HS-27A (cell line): ENCODE data around the gene DGCR8.
"Not testable (repeated sequence)": the region's sequence is repeated elsewhere in the genome, so short reads cannot be mapped to it uniquely, and the experiment has no call there.

Experiments used
- DNase-seq: peaks from one replicate; pipeline ENCODE4 v3.0.0-alpha.2; 2012; ENCODE audit warnings: low read depth, missing footprints

The DGCR8 gene

DNA sequence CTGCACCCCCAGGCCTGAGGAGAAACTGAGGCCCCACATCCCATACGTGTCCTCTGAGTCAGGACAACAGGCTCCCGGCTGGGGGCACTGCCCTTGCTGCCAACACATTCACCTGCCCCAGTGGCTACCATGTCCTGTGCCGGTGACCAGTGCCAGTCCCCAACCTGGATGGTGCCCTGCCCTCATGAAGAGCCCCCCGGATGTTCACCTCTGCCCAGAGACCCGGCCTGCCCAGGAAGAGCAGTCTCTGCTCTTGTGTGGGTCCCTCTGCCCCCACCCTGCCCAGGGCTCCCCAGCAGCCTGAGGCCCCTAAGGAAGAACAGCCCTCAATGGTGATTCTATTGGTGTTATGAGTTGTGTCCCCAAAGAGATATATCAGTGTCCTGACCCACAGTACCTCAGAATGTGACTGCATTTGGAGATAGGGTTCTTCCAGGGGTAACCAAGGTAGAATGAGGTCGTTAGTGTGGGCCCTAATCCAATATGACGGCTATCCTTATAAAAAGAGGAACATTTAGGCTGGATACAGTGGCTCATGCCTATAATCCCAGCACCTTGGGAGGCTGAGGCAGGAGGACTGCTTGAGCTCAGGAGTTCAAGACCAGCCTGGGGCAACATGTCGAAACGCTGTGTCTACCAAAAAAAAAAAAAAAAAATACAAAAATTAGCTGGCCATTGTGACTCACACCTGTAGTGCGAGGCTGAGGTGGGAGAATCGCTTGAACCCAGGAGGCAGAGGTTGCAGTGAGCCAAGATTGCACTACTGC is 13.2 kb upstream of the DGCR8 start:
- no peak for DNase-seq

DNA sequence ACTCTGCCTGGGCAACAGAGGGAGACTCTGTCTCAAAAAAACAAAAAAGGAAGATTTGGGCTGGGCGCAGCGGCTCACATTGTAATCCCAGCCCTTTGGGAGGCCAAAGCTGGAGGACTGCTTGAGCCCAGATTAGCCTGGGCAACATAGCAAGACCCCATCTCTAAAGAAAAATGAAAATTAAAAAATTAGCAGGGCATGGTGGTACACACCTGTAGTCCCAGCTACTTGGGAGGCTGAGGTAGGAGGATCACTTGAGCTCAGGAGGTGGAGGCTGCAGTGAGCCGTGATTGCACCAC is 12.7 kb upstream of the DGCR8 start:
- DNase-seq = not testable (repeated sequence)

DNA sequence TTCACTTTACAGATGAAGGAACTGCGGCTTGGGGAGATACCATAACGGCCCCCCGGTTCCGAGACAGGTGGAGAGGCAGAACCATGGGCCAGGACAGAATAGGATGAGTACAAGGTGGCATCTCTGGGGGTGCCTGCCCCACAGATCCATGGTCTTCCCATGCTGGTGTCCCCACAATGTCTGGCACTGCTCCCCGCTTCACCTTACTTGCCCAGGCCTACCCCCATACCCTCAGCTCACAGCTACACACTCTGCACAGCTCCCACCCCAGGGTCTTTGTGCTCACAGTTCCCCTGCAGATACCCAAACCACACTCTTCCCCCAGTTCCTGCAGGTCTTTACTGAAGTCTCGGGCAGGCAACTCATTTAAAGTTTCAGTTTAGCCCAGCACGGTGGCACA is 11.4 kb upstream of the DGCR8 start:
- no peak for DNase-seq

DNA sequence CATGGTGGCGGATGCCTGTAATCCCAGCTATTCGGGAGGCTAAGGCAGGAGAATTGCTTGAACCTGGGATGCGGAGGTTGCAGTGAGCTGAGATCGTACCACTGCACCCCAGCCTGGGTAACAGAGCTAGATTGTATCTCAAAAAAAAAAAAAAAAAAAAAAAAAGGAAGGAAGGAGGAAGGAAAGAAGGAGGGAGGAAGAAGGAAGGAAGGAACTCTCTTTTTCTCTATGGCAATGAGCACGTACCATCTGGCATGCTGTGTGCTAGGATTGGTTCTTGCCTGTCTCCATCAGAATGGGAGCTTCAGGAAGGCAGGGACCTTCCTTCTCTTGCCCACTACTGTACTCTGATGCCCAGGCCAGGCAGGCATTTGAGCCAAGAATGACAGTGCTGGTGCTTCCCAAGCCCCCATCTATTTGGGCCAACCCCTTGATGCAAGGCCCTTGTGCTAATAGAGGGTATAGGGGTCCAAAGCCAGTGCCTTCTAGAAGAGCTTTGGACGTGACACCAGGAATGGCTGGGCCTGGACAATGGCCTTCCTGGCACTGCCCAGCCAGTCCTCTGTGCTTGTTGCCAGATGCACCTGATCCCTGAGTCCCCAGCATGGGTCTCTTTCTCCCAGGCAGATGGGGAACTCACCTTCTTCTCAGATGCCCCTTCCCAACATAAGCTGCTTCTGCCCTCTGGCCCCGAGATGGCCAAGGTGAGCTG is 10.6 kb upstream of the DGCR8 start:
- DNase-seq = no peak

DNA sequence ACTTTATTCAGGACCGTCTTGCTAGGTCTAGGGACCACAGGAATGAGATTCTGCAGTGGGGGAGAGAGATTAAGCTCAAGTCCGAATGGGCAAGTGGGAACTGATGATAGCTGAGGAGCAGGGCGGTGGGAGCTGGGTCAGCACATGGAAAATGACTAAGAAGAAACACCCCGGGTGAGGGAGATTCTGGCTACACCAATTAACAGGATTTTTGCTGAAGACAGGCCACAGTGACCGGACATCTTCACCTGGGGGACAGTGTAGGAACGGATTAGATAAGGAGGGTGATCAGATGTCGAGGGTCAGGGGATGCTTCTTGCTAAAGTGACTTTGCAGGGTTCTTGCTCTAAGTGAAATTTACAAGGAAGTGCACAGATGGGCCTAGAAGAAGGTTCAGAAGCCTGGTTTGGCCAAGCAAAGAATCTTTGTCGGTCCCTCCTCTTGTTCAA is 8.5 kb upstream of the DGCR8 start:
- no peak for DNase-seq

DNA sequence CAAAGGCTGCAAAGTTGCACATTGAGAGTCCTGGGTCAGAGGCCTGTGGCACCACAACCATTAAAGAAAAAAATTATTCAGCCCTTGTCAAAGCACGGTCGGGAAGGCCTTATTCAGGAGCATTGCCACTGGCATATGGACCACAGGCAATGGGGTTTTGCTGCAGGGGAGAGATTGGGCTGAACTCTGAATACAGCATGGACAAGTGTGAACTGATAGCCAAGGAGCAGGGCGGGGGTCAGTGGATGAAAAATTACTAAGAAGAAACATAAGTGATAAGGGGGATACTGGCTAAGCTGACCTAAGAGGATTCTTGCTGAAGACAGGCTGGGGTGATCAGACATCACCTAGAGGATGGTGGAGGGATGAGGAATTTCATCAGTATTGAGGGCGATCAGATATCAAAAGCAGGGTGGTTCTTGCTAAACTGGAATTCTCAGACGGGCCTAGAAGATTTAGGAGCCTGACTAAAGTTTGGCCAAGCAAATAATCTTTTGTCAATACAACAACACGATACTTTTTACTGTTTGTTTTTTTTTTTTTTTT is 3.3 kb upstream of the DGCR8 start:
- no peak for DNase-seq

DNA sequence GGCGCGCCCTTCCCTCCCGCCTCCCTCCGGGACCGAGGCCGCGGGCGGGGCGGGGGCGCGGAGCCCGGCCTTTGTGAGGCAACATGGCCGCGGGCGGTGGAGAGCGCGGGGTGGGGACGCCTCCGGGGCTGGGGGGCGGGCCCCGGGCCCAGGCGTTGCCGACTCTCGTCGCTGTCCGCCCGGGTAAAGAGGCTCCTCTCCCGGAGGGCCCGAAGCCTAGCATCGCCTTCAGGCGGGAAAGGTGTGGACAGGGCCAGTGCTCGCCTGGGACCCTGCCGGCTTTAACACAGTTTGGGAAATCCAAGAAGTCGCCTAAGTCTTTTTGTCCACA is 369 bp downstream of the DGCR8 start:
- no peak for DNase-seq

DNA sequence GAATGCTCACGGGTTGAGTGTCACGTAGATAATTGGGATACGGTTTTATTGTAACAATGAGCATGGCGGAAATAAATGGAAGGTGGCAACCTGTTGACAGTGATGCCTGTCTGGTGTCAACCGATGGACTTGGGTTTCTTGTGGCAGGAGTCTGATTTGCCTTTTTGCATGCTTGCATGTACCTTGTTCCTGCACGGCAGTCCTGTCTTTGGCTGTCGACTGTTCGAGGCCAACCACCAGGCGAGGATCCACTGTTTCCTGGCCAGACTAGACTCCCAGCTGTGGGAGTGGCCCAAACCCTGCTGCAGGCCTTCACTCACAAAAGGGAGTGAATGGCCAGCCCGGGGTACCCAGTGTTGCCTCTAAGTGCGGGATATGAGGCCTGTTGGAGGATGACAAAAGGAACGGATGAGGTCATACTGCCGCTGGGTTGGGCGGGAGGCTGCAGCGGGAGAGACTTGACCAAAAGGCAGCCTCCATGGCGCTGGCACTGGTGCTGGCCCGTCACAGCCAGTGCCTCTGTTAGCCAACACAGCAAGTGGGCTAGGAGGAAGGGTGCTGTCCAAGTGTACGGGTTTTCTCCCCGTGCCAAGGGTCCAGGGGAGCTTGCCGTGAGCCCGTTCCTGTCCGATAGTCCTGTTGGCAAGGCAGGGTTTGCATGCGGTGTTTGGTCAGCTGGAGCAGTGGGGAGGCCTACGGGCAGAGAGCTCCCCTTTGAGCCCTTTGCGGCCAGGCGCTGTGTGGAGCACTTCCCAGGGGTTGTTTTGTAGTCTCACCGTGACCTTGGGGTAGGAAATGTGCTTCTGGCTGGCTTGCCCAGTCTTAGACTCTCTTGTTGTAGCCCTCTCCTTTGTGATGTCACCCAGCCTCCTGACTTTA is 974 bp downstream of the DGCR8 start:
- peak; percentile 33 for DNase-seq

DNA sequence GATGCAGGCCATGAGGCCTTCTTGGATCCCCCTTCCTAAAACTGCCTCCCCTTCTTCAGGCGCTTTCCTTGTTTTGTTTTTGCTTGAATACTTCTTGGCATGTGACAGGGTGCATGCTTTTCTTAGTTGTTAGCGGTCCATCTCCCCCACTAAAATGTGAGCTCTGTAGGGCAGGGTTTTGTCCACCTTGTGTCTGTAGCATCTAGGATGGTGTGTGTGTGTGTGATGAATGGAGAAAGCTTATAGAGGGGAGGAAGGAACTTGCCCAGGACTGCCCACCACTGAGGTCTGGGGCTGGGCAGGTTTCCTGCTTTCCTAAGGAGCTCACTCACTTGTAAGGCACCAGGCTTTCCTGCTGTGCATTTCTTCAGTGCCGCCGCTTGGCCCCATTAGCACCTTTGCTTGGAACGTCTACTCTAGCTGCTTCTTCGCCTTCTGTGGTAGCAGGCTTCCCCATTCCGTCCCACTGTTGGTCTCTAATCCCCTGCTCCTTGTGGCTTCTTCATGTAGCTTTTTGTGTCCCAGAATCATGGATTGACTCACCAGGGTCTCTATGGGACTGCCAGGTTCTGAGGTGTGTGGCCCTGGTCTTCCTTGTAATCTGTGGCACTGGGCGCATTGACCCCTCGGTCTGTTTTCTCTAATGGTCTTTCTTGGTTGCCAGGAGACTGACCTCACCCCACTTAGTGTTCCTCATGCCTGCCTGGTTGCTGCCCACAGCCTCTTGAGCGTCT is 3.3 kb downstream of the DGCR8 start:
- no peak for DNase-seq

DNA sequence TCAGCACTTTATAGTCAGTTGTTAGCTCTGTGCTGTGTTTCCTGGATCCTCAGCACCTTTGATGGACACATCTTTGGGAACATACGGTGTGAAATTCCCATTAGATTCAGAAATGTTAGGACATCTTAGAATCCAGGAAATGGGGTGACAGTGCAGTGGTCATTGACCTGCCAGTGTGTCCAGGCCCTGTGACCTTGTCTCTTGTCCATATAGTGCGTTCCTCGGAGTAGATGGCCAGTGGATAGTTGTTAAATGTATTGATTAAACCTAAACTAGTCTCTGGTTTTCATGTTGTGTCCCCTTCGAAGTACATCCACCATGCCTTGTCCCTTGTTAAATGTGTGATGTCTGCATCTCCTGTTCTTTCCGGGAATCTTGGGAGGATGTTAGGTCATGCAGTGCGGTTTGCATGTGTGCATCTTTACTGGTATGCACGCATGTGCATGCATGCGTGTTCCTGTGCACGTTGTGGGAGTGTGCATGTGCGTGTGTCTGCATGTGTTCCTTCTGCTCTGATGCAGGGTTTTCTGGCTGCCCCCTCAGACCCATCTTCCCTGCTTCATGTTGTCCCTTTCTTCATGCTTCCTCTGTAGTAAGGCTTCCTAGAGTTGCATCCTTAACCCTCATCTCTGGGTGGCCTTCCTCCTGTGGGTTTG is 4.0 kb downstream of the DGCR8 start:
- no peak for DNase-seq

DNA sequence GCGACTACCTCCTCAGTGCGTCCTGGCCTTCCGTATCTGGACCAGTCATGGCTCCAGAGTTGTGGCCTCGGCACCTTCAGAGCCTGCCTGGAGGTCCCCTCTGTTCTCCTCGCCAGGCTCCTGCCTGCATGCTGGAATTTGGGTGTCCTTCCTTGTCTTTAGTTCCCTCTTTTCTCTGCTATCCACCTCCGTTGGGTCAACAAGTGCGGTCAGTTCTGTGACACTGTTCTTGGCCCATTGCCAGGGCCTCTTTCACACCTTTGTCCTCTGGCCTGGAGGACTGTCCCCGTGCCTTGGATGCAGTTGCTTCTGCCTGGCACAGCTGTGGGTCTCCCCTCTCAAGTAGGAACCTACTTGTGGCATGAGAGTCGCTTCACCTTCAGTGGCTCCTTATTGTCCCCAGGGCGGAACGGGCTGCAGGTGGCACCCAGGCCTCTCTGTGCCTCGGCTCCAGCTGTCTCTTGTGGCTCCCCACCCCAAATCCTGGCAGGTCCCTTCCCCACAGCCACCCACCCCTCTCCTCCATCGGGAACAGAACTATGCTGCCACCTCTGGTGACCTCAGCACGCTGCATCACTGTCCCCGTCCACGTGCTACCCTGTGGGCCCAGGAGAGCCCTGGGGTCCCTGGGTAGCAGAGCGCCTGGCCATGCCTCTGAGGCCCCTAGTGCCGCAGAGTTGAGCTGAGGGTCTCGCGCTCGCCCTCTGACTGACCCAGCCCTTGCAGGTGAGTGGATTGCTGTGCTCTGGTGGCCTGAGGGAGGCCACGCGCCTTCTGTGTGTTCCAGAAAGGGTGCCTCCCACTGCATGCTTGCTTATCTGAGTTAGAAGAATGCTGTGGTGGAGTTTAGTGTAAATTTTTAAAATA is 4.7 kb downstream of the DGCR8 start:
- no peak for DNase-seq

DNA sequence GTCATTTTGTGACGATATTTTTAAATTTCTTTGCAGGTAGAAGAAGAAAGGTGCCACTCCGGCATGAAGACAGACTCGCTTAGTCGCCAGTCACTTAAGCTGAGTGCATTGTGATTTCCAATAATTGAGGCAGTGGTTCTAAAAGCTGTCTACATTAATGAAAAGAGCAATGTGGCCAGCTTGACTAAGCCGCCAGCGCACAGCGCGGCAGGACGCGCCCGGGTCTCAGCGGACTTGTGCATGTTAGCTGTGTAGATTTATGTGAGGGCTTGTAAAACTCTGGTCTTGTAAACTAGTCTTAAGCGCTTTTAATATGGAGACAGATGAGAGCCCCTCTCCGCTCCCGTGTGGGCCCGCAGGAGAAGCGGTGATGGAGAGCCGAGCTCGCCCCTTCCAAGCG is 5.6 kb downstream of the DGCR8 start:
- DNase-seq = no peak

DNA sequence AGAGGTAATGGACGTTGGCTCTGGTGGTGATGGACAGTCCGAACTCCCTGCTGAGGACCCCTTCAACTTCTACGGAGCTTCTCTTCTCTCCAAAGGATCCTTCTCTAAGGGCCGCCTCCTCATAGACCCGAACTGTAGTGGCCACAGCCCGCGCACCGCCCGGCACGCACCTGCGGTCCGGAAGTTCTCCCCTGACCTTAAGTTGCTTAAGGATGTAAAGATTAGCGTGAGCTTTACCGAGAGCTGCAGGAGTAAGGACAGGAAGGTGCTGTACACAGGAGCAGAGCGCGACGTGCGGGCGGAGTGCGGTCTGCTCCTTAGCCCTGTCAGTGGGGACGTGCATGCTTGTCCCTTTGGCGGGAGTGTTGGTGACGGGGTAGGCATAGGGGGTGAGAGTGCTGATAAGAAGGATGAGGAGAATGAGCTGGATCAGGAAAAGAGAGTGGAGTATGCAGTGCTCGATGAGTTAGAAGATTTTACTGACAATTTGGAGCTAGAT is 6.1 kb downstream of the DGCR8 start:
- DNase-seq = no peak

DNA sequence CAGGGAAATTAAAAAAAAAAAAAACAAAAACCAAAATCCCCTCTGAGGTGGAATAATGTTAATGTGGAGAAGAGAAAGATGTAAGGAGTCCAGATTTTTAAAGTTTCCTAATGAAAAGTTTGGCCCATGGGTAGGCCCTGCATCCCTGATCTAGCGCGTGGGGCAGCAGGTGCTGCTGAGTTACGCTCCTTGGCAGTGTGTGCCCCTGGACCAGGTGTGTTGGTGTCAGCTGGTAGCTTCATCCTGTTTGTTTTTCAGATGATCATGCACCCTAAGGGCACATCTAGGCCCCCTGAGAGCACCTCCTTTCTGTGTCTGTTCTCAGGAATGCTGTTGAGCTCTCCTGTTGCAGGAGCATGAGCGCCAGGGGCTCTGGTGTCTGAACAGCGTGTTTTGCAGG is 6.7 kb downstream of the DGCR8 start:
- no peak for DNase-seq

DNA sequence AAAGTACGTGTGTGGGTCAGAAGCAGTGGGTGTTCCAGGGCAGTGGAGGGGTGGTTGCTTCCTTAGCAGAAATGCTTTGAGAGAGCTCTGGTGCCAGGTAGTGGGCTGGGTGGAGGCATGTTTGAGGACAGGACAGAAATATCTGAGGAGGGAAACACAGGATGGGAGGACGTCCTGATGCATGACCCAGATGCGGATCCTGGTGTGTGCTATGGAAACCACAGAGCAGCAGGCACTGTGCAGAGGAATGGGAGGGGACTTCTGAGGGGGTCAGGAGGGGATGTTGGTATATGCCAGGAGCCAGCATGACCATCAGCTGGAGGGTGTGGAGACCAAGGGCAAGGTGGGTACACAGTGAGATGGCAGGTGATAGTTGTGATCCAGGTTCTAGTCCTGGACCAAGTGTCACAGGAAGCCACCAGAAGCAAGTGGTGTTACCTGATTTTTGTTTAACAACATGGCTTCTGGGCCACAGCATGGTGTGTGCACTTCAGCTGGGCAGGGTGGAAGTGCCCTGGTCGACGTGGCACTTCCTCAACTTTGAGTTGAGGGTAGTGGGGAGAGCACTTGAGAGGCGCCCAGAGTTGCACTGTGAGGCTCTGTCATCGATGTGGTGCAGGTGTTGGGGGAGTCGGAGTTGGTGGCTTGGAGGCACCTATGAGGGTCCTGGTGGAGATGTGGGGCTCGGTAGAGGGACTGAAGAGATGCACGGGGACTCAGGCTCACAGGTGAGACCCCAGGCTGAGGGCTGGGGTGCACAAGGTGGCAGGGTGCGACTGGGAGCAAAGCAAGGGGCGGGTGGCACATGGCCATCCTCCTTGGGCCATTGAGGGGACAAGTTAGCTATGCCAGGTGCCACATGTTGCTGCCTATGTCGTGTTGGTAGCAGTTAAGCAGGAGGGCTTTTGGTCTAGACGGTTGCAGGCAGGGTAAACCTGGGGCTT is 7.5 kb downstream of the DGCR8 start:
- no peak for DNase-seq

DNA sequence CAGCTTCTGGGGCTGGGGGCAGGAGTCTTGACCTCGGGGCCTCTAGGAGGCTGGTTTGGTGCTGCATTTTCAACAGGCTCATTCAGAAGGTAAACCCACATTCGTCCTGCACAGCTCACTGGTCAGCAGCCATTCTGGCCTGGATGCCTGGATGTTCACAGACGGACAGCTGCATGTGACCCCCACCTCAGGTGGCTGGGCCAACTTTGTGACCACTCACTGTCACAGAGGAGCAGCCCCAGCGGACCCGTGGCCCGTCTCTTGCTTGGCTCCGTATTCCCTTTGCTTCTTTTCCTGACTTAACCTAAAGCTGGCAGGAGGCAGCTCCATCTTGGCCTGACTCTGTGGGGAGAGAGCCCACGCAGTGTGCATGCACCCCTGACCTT is 8.2 kb downstream of the DGCR8 start:
- no peak for DNase-seq

DNA sequence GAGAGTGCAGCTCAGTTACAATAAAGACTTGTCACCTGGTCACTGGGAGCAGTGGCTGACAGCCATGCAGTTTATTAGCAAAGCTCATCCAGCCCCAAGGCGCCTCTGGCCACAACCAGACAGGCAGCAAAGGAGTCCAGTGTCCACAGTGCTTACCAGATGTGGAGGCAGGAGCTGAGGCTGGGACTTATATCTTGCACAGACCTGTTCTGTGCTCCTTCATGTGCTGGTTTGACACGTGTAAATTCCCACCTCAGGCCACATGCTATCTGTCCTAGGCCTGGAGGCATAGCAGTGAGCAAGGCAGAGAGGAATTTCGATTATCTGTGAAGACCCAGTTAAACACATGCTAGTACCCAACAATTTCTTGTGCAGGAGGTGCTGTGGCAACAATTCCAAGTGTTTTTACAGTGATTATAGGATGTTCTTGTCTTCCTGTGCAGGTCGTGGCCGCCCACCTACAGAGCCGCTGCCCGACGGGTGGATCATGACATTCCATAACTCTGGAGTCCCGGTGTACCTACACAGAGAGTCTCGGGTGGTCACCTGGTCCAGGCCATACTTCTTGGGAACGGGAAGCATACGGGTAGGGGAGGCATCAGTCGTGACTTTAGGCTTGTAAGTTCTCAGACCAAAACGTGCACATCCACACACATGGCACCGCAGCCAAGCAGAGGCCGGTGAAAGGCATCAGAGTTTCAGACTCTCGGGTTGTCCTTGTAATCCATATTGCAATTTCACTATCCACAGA is 9.4 kb downstream of the DGCR8 start:
- DNase-seq = no peak

DNA sequence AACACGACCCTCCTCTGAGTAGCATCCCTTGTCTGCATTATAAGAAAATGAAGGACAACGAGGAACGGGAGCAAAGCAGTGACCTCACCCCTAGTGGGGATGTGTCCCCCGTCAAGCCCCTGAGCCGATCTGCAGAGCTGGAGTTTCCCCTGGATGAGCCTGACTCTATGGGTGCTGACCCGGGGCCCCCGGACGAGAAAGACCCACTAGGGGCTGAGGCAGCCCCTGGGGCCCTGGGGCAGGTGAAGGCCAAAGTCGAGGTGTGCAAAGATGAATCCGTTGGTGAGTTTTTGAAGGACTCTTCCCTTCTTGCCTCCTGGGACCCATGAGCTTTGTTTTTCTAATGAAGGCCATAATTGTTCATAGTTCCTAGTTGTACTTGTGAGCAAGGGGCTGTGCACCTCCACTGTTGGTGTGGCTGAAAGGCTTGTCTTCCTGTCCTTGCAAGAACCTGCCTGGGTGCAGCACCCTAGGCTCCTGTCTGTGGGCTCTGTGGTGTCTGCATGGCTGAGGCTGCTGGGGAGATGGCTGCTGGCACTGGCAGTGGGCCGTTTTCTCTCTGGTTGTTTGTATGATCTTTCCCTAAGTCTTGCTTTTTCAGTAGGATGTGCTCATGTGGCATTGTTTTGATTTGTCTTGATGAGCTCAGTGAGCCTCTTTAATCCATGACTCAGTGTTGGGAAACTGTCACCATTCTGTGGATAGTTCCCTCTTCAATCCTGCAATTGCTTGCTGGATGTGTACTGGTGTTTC is 10.1 kb downstream of the DGCR8 start:
- no peak for DNase-seq
